Activated CD4-positive, alpha-beta T cell treated with anti-CD3 and anti-CD28 coated beads, Interleukin-2, Interleukin-6, amounts not matched to agents 100 ng/mL and 50 ng/mL, durations not matched to agents 16 hours and 8 hours (primary cell): ENCODE measurements around the gene VTCN1.
"Not testable (repeated sequence)": the region's sequence is repeated elsewhere in the genome, so short reads cannot be mapped to it uniquely, and the experiment has no call there.

Source experiments
- DNase-seq: peaks from one replicate; pipeline ENCODE4 v3.0.0-alpha.2; 2020

The VTCN1 gene

DNA sequence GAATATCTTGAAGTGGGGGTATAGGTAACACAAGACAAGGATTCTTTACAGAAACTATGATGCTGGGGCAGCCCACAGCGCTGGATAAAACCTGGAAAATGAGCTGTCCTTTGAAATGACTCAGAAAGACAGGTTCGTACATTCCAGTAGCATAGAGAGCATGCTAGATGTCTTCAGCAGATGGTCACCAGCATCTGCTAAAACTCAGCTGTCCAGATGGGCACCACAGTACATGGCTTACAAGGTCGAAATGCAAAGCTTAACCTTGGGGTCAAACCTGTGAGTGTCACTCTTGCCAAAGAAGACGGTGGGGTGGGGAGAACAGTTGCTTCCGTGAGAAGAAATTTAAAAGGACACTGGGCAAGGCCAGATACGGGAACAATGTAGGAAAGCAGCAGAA lies 47.9 kb downstream of the VTCN1 start:
- DNase-seq: no peak

GRCh38 chr1:117161887-117162286 lies 48.8 kb downstream of the VTCN1 start:
- DNase-seq: no peak

- DNase-seq: not testable (repeated sequence)
Measured at GRCh38 chr1:117151305-117151704, 59.4 kb downstream of the VTCN1 start.

DNA sequence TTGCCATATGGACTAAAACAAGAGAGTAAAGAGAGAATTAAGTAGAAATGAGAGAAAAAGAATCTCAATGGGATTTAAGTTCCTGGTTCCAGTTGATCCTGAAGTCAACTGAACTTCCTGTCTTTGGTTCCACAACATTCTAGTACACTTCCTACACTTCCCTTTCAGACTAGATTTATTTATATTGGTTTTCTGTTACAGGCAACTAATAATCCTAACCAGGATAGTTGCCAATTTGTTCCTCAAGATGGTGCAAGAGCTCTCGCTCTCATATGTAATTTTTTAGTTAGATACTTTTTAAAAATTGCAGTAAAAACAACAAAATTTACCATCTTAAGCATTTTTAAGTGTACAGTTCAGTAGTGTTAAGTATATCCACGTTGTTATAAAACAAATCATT lies 60.4 kb downstream of the VTCN1 start:
- DNase-seq: no peak

- no peak for DNase-seq
Measured at GRCh38 chr1:117147856-117148588, 62.7 kb downstream of the VTCN1 start.

GRCh38 chr1:117147341-117147831 lies 63.3 kb downstream of the VTCN1 start:
- no peak for DNase-seq

- no peak for DNase-seq
Measured at GRCh38 chr1:117146575-117147340, 64.0 kb downstream of the VTCN1 start.

- no peak for DNase-seq
Measured at GRCh38 chr1:117146072-117146471, 64.7 kb downstream of the VTCN1 start.

DNA sequence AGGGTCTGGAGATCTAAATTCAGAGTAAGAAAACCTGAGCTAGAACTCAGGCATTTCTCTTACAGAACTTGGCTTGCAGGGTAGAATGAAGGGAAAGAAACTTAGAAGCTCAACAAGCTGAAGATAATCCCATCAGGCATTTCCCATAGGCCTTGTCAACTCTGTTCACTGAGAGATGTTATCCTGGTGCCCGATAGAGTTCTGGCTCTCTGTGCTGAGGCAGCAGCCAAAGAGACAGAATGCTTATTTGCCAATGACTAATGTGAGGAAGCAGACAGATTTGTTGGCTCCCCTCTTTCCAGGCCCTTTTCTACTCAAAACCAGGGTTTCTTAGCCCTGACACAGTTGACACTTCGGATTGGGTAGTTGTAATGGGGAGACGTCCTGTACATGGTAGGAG lies 66.9 kb downstream of the VTCN1 start:
- DNase-seq: no peak

DNA sequence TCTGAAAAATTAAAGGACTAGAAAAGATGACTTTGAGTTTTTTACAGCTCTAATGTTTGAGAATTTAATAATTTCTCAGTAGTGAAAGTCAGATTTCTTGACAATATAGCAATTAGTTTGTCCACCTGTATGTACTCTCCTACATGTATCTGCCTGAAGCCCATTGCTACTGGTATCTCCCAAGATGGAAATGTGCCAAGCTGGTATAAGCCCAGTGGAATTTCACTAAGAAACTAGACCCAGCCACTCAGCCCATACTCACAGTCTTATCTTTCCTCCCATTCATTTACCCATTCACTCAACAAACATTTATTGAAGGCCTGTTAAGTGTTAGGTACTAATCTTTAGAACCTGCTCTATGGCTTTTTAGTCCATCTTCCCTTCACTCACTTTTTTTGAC lies 67.6 kb downstream of the VTCN1 start:
- no peak for DNase-seq

GRCh38 chr1:117142200-117142599 lies 68.5 kb downstream of the VTCN1 start:
- DNase-seq: no peak

GRCh38 chr1:117138561-117138960 lies 72.2 kb downstream of the VTCN1 start:
- no peak for DNase-seq

GRCh38 chr1:117138106-117138505 lies 72.6 kb downstream of the VTCN1 start:
- DNase-seq: no peak

DNA sequence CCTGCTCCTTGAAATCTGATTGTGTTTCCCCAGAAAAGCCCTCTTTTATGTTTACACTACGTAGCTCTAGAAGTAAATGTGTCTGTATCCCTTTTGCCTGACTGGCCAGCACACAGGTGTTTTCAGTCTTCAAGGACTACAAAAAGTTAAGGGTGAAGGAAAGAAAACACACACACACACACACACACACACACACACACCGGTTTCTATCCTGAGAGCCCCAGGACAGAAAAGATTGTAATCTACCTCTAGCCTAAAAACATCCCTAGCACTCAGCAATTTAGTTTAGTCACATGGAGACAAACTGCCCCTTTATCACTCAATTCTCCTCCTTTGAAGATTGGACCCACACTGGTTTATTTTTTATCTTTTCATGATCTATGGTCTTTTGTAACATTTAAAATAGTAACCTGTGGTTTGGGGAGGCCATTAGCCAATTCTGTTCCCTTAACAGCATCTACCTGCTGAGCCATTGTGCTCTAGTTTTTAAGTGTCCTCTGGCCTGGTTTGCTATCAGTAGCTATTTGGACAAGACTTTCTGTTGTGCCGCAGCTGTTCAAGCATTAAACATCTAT lies 73.4 kb downstream of the VTCN1 start:
- no peak for DNase-seq

DNA sequence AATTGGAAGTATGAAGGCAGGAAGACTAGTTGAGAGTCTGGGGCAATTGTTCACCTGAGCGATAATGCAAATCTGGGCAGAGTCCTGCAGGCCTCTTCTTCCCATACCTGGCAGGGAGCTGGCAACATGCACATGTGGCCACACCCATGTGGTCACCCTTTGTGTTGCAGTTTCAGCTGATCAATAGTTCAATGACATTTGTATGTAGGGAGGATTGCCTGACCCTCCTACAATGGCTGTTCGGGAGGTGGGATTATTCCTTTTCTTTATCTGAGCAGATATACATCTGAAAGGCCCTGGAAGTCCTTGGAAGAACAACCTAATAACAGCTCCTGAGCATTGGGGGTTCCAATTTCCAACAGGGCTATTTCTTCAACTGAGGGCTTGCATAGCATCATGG lies 74.0 kb downstream of the VTCN1 start:
- DNase-seq: no peak

- no peak for DNase-seq
Measured at GRCh38 chr1:117135329-117135728, 75.4 kb downstream of the VTCN1 start.

DNA sequence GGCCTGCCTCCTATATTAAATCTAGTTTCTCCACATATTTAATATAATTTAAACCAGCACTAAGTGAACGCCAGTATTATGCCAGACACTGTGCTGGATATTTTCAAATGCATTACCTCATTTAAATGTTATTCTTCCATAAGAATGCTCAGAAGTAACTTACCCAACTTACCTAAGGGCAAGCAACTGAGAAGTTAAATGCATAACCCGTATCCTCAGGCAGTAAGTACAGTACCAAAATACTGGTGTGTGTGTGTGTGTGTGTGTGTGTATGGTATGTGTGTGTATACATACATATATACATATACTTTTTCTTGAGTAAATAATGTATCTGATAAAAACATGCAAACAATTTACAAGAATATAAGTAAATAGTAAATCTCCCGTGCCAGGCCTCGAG lies 80.2 kb downstream of the VTCN1 start:
- no peak for DNase-seq

DNA sequence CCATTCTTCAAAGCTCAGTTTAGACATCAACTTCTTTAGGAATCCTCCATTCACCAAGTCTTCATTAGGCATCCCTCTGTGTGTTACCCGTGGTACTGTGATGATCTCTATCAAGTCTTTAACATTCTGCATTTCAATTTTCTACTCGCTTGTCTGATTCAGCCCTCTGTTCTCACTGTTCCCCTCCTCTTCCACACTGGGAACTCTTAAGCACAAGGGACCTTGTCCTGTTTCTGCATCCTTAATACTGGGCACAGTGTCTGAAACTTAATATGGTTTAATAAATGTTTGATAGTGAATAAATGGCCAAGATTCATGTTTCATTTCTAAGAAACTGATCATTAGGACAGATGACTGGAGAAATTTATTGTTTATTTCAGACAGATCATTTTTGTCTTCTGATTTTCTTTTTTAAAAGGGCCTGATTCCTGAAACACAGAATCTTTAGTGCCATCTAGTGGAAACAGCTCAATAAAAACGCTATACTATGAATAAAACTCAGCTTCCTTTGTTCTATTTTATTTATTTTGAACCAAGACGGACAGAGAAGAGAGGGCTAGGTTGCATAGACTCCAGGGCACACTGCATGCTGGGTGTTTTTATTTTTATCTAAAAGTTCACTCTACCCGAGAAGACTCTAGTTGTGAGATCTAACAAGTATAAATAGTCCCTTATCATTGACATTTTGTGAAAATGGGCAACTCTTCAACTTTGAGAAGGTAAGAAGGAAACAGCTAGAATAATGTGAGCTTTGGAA lies 82.2 kb downstream of the VTCN1 start:
- peak; percentile 25 for DNase-seq

GRCh38 chr1:117127795-117128194 lies 82.9 kb downstream of the VTCN1 start:
- DNase-seq: no peak

- no peak for DNase-seq
Measured at GRCh38 chr1:117124661-117125060, 86.1 kb downstream of the VTCN1 start.

- DNase-seq: no peak
Measured at GRCh38 chr1:117123274-117123673, 87.5 kb downstream of the VTCN1 start.

GRCh38 chr1:117122330-117123025 lies 88.2 kb downstream of the VTCN1 start:
- no peak for DNase-seq
